ENCODE data around the gene CDK2AP2. TPM values are rescaled to one million over a fixed set of nuclear protein-coding genes. Genes with fewer than 3 reads are reported as not detected.
"Not testable (repeated sequence)": the region's sequence is repeated elsewhere in the genome, so short reads cannot be mapped to it uniquely, and the experiment has no call there.

CDK2AP2 gene, protein sequence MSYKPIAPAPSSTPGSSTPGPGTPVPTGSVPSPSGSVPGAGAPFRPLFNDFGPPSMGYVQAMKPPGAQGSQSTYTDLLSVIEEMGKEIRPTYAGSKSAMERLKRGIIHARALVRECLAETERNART
- total RNA-seq (ENCODE audit: insufficient read depth, low replicate concordance): 17.3 TPM

DNA sequence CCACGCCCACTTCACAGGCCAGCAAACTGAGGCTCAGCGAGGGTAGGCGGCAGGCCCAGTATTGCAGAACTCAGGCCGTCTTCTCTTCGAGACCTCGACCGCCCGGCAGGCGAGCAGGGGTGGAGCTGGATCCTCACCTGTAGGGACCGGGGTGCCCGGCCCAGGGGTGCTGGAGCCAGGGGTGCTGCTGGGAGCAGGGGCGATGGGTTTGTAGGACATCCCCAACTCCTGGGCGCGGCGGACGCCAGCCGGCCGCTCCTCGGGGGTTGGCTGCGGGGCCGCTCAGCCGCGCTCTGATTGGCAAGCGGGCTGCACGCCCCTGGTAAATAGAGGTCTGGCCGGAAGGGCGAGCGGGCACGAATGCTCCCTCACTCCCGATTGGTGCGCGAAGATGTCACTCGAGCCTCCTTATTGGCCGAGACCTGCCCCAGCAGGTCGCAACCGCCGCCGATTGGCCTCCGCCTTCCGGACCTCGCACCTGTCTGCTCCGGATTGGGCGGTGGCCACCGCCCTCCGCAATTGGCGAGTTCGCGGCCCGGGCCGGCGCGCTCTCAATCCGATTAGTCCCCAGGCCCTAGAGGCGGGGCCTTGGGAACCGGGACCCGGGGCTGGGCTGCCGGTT, at the start of gene CDK2AP2:
CDK2AP2 (minus strand) TSS at position 299 of the 622 bp plus-strand sequence; CDS start at position 219, 80 bp downstream.
- DNase-seq (ENCODE audit: low spot score): peak; percentile 98

DNA sequence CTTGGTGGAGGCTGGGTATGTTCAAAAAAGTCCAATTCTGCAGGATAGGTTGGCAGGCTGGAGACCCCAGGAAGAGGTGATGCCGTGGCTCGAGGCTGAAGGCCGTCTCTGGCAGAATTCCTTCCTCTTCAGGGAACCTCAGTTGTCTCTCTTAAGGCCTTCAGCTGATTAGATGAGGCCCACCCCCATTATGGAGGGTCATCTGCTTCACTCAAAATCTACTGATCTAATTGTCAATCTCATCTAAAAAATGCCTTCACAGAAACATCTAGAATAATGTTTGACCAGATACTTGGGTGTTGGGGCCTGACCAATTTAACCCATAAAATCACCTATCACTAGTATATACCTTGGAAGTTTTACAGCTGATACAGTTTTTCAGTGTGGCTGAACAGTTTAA, 48.3 kb upstream of the CDK2AP2 start:
- no peak for DNase-seq (ENCODE audit: low spot score)

DNA sequence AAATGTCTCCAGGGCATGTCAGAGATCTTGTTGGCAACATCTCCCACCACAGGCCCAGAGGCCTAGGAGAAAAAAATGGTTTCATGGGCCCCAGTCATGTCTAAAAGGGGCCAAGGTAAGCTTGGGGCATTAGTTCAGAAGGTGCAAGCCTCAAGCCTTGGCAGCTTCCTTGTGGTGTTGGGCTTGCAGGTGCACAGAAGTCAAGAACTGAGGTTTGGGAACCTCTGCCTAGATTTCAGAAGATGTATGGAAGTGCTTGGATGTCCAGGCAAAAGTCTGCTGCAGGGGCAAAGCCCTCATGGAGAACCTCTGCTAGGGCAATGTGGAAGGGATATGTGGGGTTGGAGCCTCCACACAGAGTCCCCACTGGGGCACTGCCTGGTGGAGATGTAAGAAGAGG, 43.7 kb upstream of the CDK2AP2 start:
- DNase-seq (ENCODE audit: low spot score): not testable (repeated sequence)

DNA sequence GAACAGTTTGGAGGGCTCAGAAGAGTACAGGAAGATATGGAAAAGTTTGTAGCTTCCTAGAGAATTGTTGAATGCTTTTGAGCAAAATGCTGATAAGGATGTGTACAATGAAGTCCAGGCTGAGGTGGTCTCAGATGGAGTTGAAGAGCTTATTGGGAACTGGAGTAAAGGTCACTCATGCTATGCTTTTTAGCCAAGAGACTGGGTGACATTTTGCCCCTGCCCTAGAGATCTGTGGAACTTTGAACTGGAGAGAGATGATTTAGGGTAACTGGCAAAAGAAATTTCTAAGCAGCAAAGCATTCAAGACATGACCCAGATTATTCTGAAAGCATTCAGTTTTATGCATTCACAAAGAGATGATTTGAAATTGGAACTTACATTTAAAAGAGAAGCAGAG, 43.2 kb upstream of the CDK2AP2 start:
- no peak for DNase-seq (ENCODE audit: low spot score)

DNA sequence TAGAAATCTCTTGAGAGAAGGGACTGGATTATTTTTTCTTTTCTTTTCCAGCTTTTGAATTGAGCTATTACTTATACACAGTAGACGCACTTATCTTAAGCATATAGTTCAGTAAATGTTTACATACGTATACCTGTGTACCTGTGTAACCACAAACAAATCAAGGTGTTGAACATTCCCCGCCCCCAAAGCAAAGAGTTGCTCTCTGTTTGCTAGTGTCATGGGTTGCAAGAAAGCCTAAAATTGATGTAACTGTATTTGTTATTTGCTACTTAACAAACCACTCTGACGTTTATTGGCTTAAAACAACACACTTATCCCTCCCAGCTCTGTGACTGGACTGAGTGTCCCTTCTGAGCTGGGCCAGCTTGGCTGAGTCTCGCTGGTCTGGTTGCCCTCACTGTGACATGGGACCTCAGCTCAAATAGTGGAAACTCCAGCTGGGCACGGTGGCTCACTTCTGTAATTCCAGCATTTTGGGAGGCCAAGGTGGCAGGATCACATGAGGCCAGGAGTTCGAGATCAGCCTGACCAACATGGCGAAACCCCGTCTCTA, 40.7 kb upstream of the CDK2AP2 start:
- no peak for DNase-seq (ENCODE audit: low spot score)

DNA sequence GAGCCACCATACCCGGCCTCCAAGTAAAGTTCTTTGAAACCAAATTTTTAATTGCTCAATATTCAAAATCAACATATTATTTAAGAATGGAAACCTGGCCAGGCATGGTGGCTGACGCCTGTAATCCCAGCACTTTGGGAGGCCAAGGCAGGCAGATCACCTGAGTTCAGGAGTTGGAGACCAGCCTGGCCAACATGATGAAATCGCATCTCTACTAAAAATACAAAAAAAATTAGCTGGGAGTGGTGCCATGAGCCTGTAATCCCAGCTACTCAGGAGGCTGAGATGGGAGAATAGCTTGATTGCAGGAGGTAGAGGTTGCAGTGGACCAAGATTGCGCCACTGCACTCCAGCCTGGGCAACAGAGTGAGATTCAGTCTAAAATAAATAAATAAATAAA, 40.1 kb upstream of the CDK2AP2 start:
- DNase-seq (ENCODE audit: low spot score): not testable (repeated sequence)

DNA sequence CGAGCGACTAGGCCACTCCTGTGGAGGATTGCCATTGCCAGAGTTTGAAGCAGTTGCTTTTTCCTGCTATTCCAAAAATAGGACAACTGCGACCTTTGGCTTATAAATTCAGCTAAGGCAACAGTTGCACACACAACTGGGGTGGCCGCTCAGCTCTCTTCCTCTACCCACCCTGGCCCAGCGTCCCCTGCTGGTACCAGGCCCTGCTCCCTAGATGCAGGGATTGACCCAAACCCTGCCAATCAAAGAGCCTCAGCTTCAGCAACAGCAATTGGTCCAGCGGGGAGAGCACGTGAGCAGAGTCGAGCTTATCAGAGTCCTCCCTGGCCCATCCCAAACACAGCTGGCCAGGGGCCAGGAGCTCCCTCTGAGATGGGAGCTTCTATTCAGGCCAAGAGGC, 37.3 kb upstream of the CDK2AP2 start:
- DNase-seq (ENCODE audit: low spot score): no peak

DNA sequence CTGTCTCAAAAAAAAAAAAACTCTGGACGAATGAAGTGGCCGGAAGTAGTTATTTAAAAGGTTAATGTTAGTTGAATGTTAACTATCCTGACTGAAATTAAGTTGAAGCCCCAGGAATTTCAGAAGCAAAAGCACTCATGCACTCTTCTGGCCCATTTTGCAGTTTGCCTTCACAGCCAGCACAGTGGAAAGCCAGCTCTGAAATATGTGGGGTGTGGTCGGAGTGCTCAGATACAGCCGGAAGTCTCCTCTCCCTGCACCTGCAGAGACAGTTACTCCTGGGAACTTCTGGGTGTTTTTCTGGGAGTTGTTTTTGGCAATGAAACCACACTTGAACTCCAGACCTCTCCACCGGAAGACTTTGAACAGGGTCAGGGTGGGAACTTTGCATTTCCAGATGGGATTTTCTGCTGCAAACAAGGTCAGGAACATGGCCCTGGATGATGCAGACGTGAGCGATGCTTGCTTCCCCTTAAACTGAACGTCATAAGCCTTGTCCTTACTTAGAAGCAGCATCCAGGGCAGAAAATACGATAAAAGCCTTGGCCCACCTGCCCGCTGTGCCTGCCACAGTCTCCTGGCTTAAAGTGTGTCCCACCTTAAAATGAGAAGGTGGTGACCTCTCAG, 36.8 kb upstream of the CDK2AP2 start:
- DNase-seq (ENCODE audit: low spot score): no peak

DNA sequence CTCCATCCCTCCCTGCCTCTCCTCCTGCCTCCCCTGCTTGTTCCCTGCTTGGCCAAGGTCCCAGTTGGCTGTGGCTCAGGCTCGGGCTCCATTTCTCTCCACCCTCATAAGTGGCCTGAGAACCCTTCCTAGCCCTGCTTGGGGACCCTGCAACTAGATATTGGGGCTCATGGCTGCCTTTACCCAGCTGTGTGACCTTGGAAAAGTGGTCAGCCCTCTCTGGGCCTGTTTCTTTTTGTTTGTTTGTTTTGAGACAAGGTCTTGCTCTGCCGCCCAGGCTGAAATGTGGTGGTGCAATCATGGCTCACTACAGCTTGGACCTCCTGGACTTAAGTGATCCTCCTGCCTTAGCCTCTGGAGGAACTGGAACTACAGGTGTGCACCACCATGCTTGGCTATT, 35.6 kb upstream of the CDK2AP2 start:
- DNase-seq (ENCODE audit: low spot score): no peak

DNA sequence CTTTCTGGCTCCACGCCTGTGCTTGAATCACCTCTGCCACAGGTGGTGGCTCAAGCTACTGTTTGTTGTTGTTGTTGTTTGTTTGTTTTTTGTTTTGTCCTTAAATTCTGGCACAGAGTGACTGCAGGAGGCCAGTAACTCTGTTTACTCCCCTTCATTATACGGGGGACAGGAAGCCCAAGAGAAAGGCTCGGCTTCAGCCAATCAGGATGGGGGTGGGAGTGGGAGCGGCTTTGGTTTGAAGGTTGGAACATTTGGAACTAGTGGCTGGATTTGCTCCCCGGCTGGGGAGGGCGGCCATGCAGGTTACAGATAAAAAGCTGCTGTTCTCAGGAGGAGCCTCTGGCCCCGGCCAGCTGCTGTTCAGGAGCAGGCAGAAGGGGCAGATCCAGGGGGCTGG, 35.0 kb upstream of the CDK2AP2 start:
- DNase-seq (ENCODE audit: low spot score): no peak

DNA sequence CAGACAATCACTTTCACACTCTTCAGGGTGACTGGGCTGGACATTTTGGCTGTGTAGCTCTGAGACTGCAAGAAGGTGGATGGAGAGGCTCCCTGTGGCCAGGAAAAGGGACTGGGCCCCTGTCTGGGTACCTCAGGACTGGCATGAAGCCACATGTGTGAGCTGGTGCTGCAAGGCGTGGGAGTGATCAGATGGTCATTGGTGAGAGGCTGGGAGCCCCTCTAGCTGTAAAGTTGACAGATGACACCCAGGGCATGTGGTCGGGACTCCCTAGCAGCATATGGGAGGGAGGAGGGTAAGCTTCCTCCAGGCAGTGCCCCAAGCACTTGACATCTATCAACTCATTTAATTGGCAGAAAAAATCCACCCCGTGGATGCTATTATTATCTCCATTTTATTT, 34.2 kb upstream of the CDK2AP2 start:
- DNase-seq (ENCODE audit: low spot score): no peak

DNA sequence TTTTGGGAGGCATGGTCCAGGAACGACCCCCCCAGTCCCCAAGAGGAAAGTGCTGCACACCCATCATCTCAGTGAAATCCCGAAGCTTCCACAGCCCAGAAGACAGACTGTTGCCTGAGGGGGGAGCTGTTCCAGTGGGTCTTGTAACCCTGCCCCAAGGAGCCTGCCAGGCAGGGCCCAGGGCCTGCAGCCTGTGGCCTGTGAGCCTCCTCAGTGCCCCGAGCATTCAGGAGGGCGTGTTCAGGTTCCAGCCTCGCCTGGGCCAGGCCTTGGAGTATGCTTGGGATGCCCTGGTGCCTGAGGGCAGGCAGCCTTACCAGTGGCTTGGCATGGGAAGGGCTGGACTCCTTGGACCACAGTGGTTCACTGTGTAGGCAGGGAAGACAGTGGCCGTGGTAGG, 33.2 kb upstream of the CDK2AP2 start:
- DNase-seq (ENCODE audit: low spot score): no peak

DNA sequence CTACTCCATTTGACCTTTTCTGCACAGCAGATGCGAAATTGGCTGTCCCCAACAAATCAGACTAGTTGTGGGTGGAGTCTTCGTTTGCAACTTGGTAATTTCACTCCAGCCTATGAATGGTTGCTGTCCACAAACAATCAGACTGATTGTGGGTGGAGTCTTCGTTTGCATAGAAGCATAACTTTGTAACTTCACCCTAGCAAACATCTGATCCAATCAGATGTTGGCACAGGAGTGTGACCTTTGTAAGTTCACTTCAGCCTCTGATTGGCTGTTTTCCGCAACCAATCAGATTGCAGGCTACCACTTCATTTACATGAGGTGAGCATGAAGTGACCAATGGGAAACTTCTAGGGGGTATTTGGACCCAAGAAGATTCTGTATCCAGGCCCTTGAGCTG, 31.6 kb upstream of the CDK2AP2 start:
- no peak for DNase-seq (ENCODE audit: low spot score)

DNA sequence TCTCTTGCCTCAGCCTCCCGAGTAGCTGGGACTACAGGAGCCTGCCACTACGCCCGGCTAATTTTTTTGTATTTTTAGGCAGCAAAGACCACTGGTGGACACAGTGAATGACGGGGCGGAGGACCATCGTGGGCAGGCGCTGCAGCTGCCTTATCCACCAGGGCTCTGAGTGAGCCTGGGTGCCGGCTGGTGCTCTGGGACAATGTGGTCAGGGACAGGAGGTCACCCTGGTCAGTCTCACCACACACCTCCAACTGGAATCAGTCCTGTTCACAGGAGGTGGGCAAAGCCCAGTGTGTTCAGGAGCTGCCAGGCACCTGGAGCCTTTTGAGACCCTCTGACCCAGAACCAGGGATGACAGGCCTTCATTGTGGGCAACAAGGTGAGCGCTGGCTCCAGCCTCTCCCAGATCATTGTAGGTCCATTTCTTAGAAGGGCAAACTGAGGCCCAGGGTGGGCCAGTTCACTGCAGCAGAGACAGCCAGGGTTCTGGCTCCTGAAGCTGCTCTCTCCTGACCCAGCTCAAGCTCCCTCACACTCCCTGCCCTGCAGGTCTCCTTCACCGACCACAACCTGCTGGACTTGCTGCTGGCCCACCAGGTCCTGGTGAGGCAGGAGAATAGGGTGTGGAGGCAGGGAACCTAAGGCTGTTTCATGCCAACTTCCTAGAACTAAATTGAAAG, 31.0 kb upstream of the CDK2AP2 start:
- no peak for DNase-seq (ENCODE audit: low spot score)

DNA sequence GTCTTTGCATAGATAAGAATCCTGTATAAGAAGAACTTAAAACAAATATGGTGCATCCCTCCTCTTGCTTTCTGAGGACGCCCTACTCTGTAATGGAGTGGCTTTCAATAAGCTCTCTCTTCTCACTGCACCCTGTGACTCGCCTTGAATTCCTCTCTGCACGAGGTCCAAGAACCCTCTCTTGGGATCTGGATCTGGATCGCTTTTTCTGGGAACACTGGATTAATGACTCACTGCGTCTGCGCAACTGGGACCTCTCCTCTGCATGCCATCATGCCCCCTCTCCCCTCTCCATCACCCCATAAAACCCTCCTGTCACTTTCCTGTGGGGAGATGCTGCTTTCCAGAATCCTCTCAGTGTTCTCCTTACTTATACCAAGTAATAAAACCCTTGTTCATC, 30.3 kb upstream of the CDK2AP2 start:
- peak; percentile 13 for DNase-seq (ENCODE audit: low spot score)

DNA sequence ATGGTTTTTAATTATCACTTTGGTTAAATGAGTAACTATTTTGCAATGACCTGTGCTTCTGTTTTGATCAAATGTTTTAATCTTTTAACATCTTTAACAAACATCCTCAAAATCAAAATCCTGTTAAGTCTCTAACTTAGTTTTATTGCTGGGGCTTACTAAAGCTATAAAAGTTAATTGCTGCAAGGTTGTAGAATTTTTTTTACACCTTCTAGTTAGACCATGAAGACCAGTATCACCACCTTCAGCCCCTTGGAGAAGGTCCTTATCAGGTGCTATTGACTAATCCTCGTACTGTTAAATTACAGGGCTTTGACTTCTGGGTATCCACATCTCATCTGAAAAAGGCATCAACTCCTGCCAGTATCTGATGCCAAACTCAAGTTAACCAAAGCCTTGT, 27.6 kb upstream of the CDK2AP2 start:
- DNase-seq (ENCODE audit: low spot score): no peak

DNA sequence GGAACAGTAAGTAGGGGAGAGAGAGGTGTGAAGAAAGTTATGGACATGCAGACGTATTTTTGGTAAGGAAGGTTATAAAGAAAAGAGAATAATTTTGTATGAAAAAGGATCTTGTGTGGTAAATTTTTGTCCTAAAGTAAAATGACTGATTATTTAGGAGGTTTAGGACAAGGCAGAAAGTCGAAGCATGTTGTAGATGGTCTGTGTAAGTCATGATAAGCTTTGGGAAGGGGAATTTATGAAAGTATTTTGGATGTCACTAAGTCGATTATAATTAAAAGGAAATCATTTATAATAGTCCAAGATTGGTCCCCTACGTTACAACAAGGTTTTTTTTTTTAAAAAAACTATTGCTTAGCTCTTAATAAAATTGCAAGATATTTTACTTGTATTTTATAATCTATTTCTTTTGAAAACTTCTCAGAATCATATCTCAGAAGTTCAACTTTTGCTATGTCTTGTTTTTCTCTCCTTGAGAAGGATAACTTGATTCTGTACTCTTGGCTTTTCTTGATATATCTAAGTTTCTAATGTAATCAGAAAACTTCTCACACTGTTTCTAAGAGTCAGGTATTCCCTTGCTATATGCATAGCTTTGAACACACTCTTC, 26.2 kb upstream of the CDK2AP2 start:
- no peak for DNase-seq (ENCODE audit: low spot score)

DNA sequence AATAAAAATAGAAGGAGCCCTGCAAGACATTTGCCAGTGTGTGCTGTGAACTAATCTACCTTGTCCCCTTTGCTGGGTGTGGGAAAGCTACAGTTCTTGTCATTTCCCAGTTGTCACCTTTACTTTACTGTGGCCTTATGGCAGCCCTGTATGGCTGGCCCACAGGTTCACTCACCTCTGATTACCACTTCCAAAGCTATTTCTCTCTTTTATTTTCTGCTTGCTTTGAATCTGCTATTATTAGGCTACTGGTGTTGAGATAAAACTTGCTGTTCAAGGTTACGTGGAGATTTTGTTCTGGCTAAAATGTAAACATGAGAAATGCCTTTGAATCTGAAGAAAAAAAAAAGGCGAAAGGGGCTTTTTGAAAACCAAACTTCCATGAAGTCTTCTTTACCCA, 24.9 kb upstream of the CDK2AP2 start:
- DNase-seq (ENCODE audit: low spot score): no peak

DNA sequence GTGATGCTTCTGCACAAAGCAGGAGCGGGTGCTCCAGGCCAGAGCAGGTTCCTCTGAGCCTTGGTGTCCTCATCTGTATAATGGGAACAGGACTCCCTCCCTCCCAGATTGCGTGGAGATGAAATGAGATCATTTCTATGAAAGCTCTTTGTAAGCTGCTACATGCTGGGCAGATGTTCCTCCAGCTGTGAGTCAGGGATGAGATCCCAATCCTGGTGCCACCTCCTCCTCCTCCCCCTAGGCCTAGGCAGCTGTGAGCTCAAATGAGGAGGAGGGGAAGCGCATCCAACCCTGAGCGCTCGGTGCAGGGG, 22.3 kb upstream of the CDK2AP2 start:
- DNase-seq (ENCODE audit: low spot score): no peak

DNA sequence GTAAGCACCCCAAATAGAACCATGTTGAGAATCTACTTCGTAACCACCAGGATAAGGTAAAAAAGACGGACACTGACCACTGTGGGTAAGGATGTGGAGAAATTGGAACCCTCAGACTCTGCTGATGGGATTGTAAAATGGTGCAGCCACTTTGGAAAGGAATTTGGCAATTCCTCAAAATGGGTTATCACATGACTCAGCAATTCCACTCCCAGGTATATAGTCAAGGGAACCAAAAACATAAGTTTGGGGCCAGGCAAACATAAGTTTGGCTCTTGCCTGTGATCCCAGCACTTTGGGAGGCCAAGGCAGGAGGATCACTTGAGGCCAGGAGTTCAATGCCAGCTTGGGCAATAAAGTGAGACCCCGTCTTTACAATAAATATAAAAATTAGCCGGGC, 20.4 kb upstream of the CDK2AP2 start:
- DNase-seq (ENCODE audit: low spot score): no peak

DNA sequence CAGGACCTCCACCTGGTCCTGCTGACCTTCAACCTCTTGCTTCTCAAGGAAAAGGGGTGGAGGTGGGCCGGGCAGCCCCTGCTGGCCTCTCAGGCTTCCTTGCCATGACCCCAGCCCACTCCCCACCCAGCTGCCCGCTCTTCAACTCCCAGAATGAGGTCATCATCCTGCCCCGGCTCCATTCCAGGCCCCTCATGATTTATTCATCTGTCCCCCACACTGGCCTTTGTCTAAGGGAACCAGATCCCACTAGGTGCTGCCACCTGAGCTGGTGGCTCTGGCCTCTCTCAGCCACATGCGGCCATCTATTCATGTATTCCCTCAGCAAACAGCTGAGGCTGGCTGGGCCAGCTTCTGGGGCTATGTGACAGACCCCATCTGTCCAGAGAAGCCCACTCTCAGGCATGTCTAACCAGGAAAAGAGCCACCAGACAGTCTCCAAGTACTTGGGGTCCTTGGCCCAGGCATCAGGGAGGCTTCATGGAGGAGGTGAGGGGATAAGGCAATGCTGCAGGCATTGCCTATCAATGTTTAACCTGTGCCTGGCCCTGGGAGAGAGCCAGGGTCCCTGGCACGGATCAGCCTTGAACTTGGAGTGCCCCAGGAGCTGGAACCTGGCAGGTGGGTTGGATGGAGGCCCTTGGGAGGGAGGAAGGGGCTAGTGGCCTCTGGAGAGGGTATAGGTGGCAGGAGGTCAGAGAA, 17.5 kb upstream of the CDK2AP2 start:
- DNase-seq (ENCODE audit: low spot score): no peak

DNA sequence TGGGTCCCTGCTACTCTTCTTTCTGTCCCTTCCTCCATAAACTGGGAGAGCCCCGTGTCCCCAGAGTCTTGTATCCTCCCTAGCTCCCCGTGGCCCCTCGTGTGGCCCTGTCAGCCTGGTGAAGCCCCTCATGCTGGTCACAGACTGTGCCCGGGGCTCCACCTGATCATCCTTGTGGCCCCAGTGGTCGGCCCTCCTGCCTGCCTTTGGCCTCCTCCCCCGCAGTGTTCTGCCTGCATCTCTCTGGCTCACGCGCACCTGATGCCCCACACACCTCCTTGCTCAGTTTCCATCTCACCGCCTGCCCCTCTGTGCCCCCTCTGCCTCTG, 16.5 kb upstream of the CDK2AP2 start:
- DNase-seq (ENCODE audit: low spot score): no peak

All from umbilical cord (tissue), 2 donors.